Measurements from ENCODE around the gene MARS1.

MARS1 gene

GRCh38 chr12:57531836-57532235 is 44.0 kb downstream of the MARS1 start:
- DNase-seq, result no peak

- no peak for DNase-seq
Measured at GRCh38 chr12:57533108-57533507, 45.2 kb downstream of the MARS1 start.

GRCh38 chr12:57534250-57534649 is 46.4 kb downstream of the MARS1 start:
- no peak for DNase-seq

GRCh38 chr12:57534991-57535543 is 47.2 kb downstream of the MARS1 start:
- DNase-seq, result no peak

- no peak for DNase-seq
Measured at GRCh38 chr12:57535764-57536596, 48.1 kb downstream of the MARS1 start.

- DNase-seq, result no peak
Measured at GRCh38 chr12:57536597-57536942, 48.7 kb downstream of the MARS1 start.

GRCh38 chr12:57539134-57539768 is 51.4 kb downstream of the MARS1 start:
- no peak for DNase-seq

GRCh38 chr12:57541001-57541400 is 53.1 kb downstream of the MARS1 start:
- DNase-seq, result no peak

- DNase-seq, result no peak
Measured at GRCh38 chr12:57541717-57542116, 53.8 kb downstream of the MARS1 start.

GRCh38 chr12:57543581-57543980 is 55.7 kb downstream of the MARS1 start:
- DNase-seq, result no peak

GRCh38 chr12:57545809-57546437 is 58.1 kb downstream of the MARS1 start:
- DNase-seq, result no peak

- DNase-seq, result peak; percentile 88
Measured at GRCh38 chr12:57546438-57547287, 58.8 kb downstream of the MARS1 start, which contains the start of gene DCTN2. Gene DCTN2, minus strand, starts transcription at chr12:57547192. Its CDS starts 129 bp downstream, at chr12:57547063.

GRCh38 chr12:57547288-57548012 is 59.6 kb downstream of the MARS1 start:
- no peak for DNase-seq

- no peak for DNase-seq
Measured at GRCh38 chr12:57548013-57548315, 60.1 kb downstream of the MARS1 start.

GRCh38 chr12:57548488-57548887 is 60.6 kb downstream of the MARS1 start:
- DNase-seq, result no peak

GRCh38 chr12:57549203-57549908 is 61.5 kb downstream of the MARS1 start:
- DNase-seq, result no peak

GRCh38 chr12:57549909-57550640 is 62.2 kb downstream of the MARS1 start, which contains the start of gene KIF5A:
Gene KIF5A, plus strand, starts transcription at chr12:57550044. Its CDS starts 228 bp downstream, at chr12:57550272.
- DNase-seq, result peak; percentile 34

GRCh38 chr12:57550641-57551549 is 63.0 kb downstream of the MARS1 start:
- DNase-seq, result no peak

- DNase-seq, result no peak
Measured at GRCh38 chr12:57551637-57552305, 63.9 kb downstream of the MARS1 start.

All from effector CD4-positive, alpha-beta T cell (primary cell).